Measurements from ENCODE around the gene TLR10. TPM values are rescaled to one million over a fixed set of nuclear protein-coding genes. Genes with fewer than 3 reads are reported as not detected.

TLR10 gene
- polyA plus RNA-seq, 1 donor from 2014 or later: 0.14 TPM

DNA sequence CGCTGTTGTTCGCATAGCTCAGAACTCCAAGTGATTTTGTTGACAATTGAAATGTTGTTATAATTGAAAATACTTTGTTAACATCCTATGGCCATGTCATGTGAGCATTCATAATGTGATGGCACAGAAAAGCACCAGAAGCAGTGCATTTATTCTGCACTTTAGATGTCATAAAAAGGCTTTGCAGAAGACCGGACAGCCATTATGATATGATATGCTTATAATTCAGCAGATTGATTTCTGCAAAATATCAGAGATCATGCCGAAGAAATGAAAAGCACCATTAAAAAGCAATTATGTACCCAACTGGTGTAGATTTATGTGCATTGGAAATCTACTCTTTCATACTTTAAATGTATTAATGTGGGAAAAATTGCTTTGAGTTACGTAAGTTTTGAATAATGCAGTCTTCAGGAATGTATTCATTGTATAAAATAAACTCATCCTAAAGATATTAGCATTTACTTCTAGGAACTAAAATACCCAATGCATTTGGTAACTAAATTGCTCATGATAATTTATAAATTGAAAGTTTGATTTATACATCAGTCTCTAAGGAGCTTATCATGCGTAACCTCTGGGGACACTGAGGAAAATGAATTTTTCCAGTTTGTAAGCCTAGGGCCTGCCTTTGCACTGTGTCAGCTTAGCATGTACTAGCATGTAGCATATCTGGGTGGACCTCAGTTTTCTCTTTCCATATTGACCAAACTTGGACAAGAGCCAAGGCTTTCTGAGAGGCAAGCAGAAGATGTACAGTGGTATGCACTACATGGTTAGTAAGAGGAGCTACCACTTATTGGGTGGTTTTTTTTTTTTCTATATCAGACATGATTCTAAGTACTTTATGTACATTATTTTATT is 43.6 kb downstream of the TLR10 start:
- Histone ChIP-seq H3K36me3 (ENCODE audit: insufficient read depth, low read length) (no peaks in the 10 kb centered on the region), H3K27me3 (ENCODE audit: insufficient read depth, low read depth, low read length) (no peaks in the 10 kb centered on the region), H2AFZ (ENCODE audit: low read depth, low read length) (no peak overlapping the region), H3K4me3 (ENCODE audit: low read length) (peak overlapping the region; percentile 34), H3K27ac (ENCODE audit: low read length) (no peak overlapping the region), H4K20me1 (ENCODE audit: insufficient read depth) (no peaks in the 10 kb centered on the region), H3K9me2 (ENCODE audit: insufficient read depth, low read length) (no peaks in the 10 kb centered on the region), H3K9me3 (ENCODE audit: low read length) (no peaks in the 10 kb centered on the region), H3F3A (ENCODE audit: insufficient read depth, low read length, poor library complexity, severe bottlenecking) (no peaks in the 10 kb centered on the region), H3K79me2 (replicated peaks; ENCODE audit: insufficient read depth, low read length) (no peaks in the 10 kb centered on the region), H3K4me2 (ENCODE audit: low read length) (no peak overlapping the region), H3K9ac (ENCODE audit: low read length) (no peak overlapping the region)
- TF ChIP-seq TAF1 (IDR thresholded peaks at IDR 0.05; ENCODE audit: low read depth) (no peak), RAD21 (conservative IDR thresholded peaks at IDR 0.05) (no peak), EP300 (conservative IDR thresholded peaks at IDR 0.05; ENCODE audit: poor library complexity, severe bottlenecking) (peak; percentile 20)

GRCh38 chr4:38735870-38736269 is 46.9 kb downstream of the TLR10 start:
- H3K9me2 ChIP-seq (ENCODE audit: insufficient read depth, low read length): no peaks in the 10 kb centered on the region
- H3K36me3 ChIP-seq (ENCODE audit: insufficient read depth, low read length): no peaks in the 10 kb centered on the region
- TF ChIP-seq REST (IDR thresholded peaks at IDR 0.05; ENCODE audit: borderline replicate concordance) (no peak), RAD21 (conservative IDR thresholded peaks at IDR 0.05) (no peak), MXI1 (conservative IDR thresholded peaks at IDR 0.05; ENCODE audit: poor library complexity, severe bottlenecking) (no peak), POLR2AphosphoS5 (IDR thresholded peaks at IDR 0.05) (no peak), EZH2 (IDR thresholded peaks at IDR 0.05; ENCODE audit: borderline replicate concordance, insufficient read depth, low read length, poor library complexity, severe bottlenecking) (no peak), EP300 (conservative IDR thresholded peaks at IDR 0.05; ENCODE audit: poor library complexity, severe bottlenecking) (no peak), TAF1 (IDR thresholded peaks at IDR 0.05; ENCODE audit: low read depth) (no peak), SMC3 (conservative IDR thresholded peaks at IDR 0.05; ENCODE audit: poor library complexity) (no peak)
- TF ChIP-seq, protein P1, sequence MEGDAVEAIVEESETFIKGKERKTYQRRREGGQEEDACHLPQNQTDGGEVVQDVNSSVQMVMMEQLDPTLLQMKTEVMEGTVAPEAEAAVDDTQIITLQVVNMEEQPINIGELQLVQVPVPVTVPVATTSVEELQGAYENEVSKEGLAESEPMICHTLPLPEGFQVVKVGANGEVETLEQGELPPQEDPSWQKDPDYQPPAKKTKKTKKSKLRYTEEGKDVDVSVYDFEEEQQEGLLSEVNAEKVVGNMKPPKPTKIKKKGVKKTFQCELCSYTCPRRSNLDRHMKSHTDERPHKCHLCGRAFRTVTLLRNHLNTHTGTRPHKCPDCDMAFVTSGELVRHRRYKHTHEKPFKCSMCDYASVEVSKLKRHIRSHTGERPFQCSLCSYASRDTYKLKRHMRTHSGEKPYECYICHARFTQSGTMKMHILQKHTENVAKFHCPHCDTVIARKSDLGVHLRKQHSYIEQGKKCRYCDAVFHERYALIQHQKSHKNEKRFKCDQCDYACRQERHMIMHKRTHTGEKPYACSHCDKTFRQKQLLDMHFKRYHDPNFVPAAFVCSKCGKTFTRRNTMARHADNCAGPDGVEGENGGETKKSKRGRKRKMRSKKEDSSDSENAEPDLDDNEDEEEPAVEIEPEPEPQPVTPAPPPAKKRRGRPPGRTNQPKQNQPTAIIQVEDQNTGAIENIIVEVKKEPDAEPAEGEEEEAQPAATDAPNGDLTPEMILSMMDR (IDR thresholded peaks at IDR 0.05; ENCODE audit: poor library complexity, severe bottlenecking): no peak
- no peak overlapping the region for H2AFZ ChIP-seq (ENCODE audit: low read depth, low read length)
- H3K4me2 ChIP-seq (ENCODE audit: low read length): no peak overlapping the region
- no peaks in the 10 kb centered on the region for H3K27me3 ChIP-seq (ENCODE audit: insufficient read depth, low read depth, low read length)
- no peaks in the 10 kb centered on the region for H3K9me3 ChIP-seq (ENCODE audit: low read length)
- H3F3A ChIP-seq (ENCODE audit: insufficient read depth, low read length, poor library complexity, severe bottlenecking): no peaks in the 10 kb centered on the region
- H4K20me1 ChIP-seq (ENCODE audit: insufficient read depth): no peaks in the 10 kb centered on the region
- H3K4me3 ChIP-seq (ENCODE audit: low read length): no peak overlapping the region
- H3K27ac ChIP-seq (ENCODE audit: low read length): no peak overlapping the region
- H3K9ac ChIP-seq (ENCODE audit: low read length): no peak overlapping the region
- no peaks in the 10 kb centered on the region for H3K79me2 ChIP-seq (replicated peaks; ENCODE audit: insufficient read depth, low read length)

Data from neural cell (in vitro differentiated cells).